NOMO-1 (cell line): ENCODE results near the gene SLC6A7.

Experiments used
- DNase-seq, 2 experiments: peaks; one replicate each; lab custom pipeline; 2025; ENCODE audit not compliant: unreplicated experiment in 2 of 2; lab: John Stamatoyannopoulos, UW

The SLC6A7 gene

DNA sequence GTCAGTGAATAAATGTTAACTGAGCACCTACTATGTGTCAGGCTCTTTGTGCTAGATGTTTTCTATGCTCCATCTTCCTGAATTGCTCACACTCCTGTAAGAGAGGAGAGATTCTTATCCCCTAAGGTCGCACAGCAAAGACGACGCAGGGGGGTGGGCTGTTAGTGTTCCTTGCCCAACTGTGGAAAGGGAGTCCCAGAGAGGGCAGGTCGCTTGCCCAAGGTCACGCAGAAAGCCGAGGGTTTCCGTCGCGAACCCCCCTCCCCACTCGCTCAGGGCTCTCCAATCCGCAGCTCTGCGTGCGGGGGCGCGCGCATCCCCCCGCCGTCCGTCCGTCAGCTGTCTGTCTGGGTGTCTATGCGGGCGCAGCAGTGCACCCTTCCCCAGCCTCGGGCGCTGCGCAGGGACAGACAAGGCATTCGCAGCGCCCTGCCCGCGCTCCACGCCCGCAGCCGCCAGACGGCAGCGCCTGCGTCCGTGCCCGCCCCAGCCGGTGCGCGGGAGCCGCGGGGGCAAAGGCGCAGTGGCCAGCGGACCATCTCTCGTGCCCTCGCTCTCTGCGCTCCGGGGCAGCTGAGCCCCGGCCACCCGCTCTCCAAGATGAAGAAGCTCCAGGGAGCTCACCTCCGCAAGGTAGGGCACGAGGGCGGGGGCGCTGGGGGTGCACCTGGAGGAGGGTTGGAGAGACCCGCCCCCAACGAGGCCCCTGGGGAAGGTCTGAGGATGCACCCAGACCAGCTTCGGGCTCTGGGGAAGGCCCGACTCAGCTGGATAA lies at the start of gene SLC6A7:
Gene SLC6A7 (plus strand): TSS at position 335 of the 775 bp plus-strand sequence. CDS start 266 bp downstream, at position 601.
- DNase-seq = no peak

GRCh38 chr5:150140830-150141229 lies 49.0 kb upstream of the SLC6A7 start:
- DNase-seq = no peak

DNA sequence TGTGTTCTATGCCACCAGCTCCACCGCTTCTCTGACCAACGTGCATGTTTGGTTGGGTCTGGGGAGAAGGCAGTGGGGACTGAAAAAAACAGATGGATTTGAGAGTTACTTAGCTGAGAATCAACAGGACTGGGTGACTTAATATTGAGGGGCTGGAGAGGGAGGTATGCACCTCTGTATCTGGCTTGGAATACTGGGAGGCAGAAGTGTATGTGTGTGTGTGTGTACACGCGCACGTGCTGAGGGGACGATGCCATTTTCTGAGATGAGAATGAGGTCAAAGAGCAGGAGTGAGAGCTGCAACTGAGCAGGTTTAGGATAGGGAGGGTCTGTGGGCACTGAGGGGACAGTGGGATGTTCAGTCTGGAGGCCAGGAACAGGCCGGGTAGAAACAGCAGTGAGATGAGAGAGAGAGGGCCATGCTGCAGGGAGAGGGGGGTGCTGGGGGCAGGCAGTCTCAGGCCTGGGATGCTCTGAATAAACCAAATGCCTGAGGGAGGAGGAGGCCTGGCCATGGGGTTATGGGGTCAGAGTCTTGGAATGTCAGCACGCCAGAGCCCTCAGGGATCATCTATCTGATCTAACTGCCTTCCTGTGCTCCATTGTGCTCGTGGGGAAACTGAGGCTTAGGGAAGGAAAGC lies 48.2 kb upstream of the SLC6A7 start:
- no peak for DNase-seq

DNA sequence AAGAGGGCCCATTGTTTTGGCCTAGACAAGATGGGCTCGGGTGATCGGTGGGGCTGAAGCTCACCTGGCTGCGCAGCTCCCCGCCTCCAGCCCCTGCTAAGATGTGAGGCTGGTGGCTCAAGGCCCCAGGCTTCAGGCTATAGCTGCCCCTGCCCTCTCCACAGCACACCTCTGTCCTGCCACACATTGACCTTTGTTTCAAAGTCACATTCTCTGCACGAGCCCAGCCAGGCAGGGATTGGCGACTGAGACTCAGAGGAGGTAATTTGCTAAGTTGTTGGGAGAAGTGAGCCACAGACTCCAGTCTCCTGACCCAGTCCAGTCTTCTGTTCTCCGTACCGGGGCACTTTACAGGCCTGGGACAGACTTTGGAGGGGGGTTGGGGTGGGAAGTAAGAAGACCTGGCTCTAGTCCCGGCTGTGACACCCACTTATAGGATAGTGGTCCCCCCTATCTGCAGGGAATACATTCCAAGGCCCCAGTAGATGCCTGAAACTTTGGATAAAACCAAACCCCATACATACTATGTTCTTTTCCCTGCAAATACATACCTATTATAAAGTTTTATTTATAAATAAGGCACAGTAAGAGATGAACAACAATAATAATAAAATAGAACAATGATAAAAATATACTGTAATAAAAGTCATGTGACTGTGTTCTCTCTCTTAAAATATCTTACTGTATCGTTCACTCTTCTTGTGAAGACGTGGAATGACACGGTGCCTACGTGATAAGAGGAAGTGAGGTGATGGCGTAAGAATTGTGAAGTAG lies 47.5 kb upstream of the SLC6A7 start:
- DNase-seq = peak in 1 of 2 experiments; percentile 89

GRCh38 chr5:150142959-150143349 lies 46.9 kb upstream of the SLC6A7 start:
- DNase-seq = peak in 1 of 2 experiments; percentile 35

GRCh38 chr5:150143350-150144245 lies 46.3 kb upstream of the SLC6A7 start:
- no peak for DNase-seq

DNA sequence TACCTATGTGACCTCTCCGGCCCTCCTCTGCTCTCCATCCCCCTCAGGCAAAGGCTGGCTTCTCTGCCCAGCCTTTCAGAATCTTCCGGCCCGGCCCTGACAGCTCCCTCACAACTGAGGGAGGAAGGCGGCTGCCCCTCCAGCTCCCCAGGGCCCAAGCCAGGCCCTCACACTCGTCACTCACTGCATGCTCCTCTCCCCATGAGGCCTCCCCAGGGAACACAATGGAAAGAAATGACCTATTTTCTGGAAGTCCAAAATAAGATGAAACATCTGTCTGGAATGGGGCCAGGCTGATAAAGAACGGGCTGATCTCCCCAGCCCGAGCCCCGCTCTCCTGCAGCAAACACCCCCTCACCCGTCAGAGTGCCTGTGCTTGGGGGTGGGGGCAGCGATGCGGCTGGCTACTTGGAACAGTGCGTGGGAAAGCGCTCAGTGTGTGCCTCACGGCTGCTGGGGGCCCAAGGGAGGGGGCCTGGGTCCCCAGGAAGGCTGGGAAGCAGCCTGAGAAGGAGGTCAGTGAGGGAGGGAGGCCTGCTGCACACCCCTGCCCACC lies 45.5 kb upstream of the SLC6A7 start:
- DNase-seq = no peak

- DNase-seq = no peak
These were observed 45.0 kb upstream of the SLC6A7 start for GRCh38 chr5:150144879-150145278.

- no peak for DNase-seq
These were observed 43.6 kb upstream of the SLC6A7 start for GRCh38 chr5:150146235-150146634.

GRCh38 chr5:150146862-150147601 lies 42.8 kb upstream of the SLC6A7 start:
- no peak for DNase-seq

DNA sequence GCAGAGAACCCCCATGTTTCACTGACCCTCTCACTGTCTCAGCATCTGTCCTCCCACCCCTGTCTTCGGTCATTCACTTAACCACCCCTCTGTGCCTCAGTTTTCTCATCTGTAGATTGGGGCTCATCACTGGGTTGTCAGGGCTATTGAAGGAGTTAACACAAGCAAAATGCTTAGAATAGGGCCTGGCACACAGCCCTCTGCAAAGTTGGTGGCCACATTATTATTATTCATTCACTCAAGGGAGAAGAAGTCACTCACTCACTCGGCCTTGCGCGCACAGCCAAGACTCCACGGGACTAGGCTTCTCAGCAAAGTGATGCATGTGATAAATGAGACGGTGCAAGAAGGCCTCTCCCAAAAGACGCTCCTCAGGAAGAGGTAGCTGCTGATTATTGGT lies 42.2 kb upstream of the SLC6A7 start:
- DNase-seq = no peak

GRCh38 chr5:150148117-150148927 lies 41.5 kb upstream of the SLC6A7 start:
- no peak for DNase-seq

DNA sequence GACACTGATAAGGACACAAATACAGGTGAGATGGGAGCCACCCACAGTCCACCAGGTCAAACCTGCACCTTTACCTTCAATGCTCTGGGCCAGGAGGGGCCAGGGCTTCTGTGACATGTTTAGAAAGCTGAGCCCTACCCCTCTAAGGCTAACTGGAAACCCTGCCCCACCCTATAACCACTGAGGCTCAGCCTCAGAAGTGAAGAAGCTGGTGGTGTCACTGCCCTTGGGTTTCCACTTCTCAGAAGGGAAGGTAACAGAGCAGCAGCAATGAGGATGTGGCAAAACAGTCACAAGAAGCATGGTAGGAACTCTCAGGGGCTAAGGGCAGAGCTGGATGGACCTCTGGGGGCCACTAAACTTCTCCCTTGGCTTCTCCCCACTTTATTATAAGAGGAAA lies 40.2 kb upstream of the SLC6A7 start:
- no peak for DNase-seq

- DNase-seq = no peak
These were observed 37.0 kb upstream of the SLC6A7 start for GRCh38 chr5:150152636-150153462.

DNA sequence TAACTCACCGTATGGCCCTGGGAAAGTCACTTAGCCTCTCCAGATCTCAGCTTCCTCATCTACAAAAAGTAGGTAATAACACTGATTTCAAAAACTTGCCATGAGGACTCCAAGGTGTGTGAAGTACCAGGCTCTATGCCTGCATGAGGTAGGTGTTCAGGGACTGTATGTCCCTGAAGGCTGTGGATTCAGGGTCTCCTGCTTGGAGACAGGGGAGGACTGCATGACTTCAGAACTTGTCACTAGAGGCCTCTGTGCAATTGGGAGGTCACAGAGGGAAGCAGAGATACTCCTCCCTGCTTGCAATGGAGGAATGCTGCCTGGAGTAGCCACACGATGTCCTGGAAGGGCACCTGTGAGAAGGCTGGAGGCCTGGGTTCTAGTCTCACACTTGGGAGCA lies 36.4 kb upstream of the SLC6A7 start:
- DNase-seq = no peak

- DNase-seq = peak; percentile 21 to 48
These were observed 35.8 kb upstream of the SLC6A7 start for GRCh38 chr5:150153957-150154617.

GRCh38 chr5:150154618-150155128 lies 35.2 kb upstream of the SLC6A7 start:
- no peak for DNase-seq
